Uterus (tissue), 2 donors: ENCODE results near the gene C1QTNF4.

Experiments used
- POLR2A ChIP-seq, 2 donors: fragments of 450-650 bp; IDR thresholded peaks; one replicate each; pipeline ENCODE4 v1.6.1; 2016; ENCODE audit warnings: antibody characterized with exemption in 2 of 2, mild to moderate bottlenecking in 1 of 2, moderate library complexity in 1 of 2
- TF ChIP-seq, protein P1 (sequence below), 4 experiments: fragments of 200-600 bp in 2 of 4; fragments of 450-650 bp in 2 of 4; sonication (generic) in 2 of 4; IDR thresholded peaks; one replicate each; pipeline ENCODE4 v1.5.1; 2016 to 2019; ENCODE audit warnings: antibody characterized with exemption in 4 of 4, mild to moderate bottlenecking in 2 of 4, moderate library complexity in 1 of 4

GRCh38 chr11:47573321-47573720 lies 20.9 kb downstream of the C1QTNF4 start:
- TF ChIP-seq, protein P1, sequence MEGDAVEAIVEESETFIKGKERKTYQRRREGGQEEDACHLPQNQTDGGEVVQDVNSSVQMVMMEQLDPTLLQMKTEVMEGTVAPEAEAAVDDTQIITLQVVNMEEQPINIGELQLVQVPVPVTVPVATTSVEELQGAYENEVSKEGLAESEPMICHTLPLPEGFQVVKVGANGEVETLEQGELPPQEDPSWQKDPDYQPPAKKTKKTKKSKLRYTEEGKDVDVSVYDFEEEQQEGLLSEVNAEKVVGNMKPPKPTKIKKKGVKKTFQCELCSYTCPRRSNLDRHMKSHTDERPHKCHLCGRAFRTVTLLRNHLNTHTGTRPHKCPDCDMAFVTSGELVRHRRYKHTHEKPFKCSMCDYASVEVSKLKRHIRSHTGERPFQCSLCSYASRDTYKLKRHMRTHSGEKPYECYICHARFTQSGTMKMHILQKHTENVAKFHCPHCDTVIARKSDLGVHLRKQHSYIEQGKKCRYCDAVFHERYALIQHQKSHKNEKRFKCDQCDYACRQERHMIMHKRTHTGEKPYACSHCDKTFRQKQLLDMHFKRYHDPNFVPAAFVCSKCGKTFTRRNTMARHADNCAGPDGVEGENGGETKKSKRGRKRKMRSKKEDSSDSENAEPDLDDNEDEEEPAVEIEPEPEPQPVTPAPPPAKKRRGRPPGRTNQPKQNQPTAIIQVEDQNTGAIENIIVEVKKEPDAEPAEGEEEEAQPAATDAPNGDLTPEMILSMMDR (IDR thresholded peaks at IDR 0.05): no peak
- TF ChIP-seq POLR2A (IDR thresholded peaks at IDR 0.05): no peak
